Endothelial cell of umbilical vein (primary cell): ENCODE data around the gene MINAR1.

Experiments
- EZH2 ChIP-seq: IDR thresholded peaks from 2 replicates; pipeline ENCODE4 v1.6.1; 2012; ENCODE audit warnings: borderline replicate concordance, low read depth, mild to moderate bottlenecking, moderate library complexity, low read length, inconsistent platforms; ENCODE audit not compliant: severe bottlenecking
- FOS ChIP-seq: IDR thresholded peaks from 2 replicates; pipeline ENCODE4 v1.6.1; 2011; ENCODE audit warnings: mild to moderate bottlenecking, low read length, moderate library complexity, borderline replicate concordance; ENCODE audit not compliant: insufficient read depth
- JUN ChIP-seq: IDR thresholded peaks from 2 replicates; pipeline ENCODE4 v1.6.1; 2011; ENCODE audit warnings: borderline replicate concordance, low read depth; ENCODE audit not compliant: insufficient read length, insufficient read depth
- MYC ChIP-seq: IDR thresholded peaks from one replicate; pipeline ENCODE4 v1.6.1; 2011; ENCODE audit warnings: mild to moderate bottlenecking, low read depth, low read length
- POLR2A ChIP-seq: IDR thresholded peaks from 2 replicates; pipeline ENCODE4 v1.6.1; 2012; ENCODE audit warnings: low read depth, mild to moderate bottlenecking, control low read depth, low read length
- POLR2AphosphoS5 ChIP-seq: IDR thresholded peaks from 2 replicates; pipeline ENCODE4 v1.6.1; 2012; ENCODE audit warnings: low read depth, mild to moderate bottlenecking, control low read depth, low read length, moderate library complexity; ENCODE audit not compliant: insufficient read depth
- TF ChIP-seq, protein P1 (sequence below), 2 donors: IDR thresholded peaks; 1 replicate in 1 of 2; 2 replicates in 1 of 2; pipeline ENCODE4 v1.5.1; 2011; ENCODE audit warnings: low read length in 2 of 2, mild to moderate bottlenecking in 2 of 2, moderate library complexity in 2 of 2, control low read depth in 1 of 2, inconsistent platforms in 1 of 2, low read depth in 1 of 2; ENCODE audit not compliant: insufficient read depth in 1 of 2; ENCODE audit errors: extremely low read depth in 1 of 2
- TF ChIP-seq, protein P2 (sequence below): IDR thresholded peaks from 2 replicates; pipeline ENCODE4 v1.6.1; 2011; ENCODE audit not compliant: insufficient read depth, insufficient read length

DNA sequence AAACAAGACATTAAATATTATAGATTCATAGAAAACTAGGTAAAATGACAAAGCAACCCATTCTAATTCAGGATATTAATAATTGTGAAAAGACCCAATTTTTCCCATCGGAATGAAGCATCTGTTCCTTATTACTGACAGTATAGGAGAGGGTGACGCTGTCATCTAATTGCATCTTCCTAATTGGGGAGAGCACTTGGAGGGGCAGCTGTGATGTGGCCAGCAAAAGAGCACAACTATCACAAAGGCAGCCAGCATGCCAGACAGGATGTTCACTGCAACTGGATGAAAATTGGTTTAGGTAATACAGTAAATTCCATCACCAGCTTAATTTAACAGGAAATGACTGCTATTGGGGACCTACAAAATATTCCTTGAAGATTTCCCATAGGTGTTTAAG is 21.9 kb upstream of the MINAR1 start:
- TF ChIP-seq EZH2 (no peak), POLR2AphosphoS5 (no peak), POLR2A (no peak), FOS (no peak), JUN (no peak), MYC (no peak)
- TF ChIP-seq, protein P1, sequence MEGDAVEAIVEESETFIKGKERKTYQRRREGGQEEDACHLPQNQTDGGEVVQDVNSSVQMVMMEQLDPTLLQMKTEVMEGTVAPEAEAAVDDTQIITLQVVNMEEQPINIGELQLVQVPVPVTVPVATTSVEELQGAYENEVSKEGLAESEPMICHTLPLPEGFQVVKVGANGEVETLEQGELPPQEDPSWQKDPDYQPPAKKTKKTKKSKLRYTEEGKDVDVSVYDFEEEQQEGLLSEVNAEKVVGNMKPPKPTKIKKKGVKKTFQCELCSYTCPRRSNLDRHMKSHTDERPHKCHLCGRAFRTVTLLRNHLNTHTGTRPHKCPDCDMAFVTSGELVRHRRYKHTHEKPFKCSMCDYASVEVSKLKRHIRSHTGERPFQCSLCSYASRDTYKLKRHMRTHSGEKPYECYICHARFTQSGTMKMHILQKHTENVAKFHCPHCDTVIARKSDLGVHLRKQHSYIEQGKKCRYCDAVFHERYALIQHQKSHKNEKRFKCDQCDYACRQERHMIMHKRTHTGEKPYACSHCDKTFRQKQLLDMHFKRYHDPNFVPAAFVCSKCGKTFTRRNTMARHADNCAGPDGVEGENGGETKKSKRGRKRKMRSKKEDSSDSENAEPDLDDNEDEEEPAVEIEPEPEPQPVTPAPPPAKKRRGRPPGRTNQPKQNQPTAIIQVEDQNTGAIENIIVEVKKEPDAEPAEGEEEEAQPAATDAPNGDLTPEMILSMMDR (IDR thresholded peaks at IDR 0.05; ENCODE audit: extremely low read depth in 1 of 2, insufficient read depth in 1 of 2, low read depth in 1 of 2, low read length in 2 of 2) = no peak
- TF ChIP-seq, protein P2, sequence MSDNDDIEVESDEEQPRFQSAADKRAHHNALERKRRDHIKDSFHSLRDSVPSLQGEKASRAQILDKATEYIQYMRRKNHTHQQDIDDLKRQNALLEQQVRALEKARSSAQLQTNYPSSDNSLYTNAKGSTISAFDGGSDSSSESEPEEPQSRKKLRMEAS = no peak
